HG03575 (cell line): ENCODE data around the gene IL17RE.
"Not testable (repeated sequence)": the region's sequence is repeated elsewhere in the genome, so short reads cannot be mapped to it uniquely, and the experiment has no call there.

Source experiments
- ATAC-seq: cut with Tn5 transposase; IDR thresholded peaks from one replicate; pipeline ENCODE4 v1.9.1; 2021; ENCODE audit not compliant: unreplicated experiment, insufficient number of reproducible peaks, low FRiP score; ENCODE audit errors: extremely low read depth

IL17RE gene

GRCh38 chr3:9902372-9903237, at the start of gene IL17RE:
Gene IL17RE (plus strand): TSS chr3:9902848. CDS start chr3:9902933, 85 bp downstream.
- ATAC-seq = no peak

DNA sequence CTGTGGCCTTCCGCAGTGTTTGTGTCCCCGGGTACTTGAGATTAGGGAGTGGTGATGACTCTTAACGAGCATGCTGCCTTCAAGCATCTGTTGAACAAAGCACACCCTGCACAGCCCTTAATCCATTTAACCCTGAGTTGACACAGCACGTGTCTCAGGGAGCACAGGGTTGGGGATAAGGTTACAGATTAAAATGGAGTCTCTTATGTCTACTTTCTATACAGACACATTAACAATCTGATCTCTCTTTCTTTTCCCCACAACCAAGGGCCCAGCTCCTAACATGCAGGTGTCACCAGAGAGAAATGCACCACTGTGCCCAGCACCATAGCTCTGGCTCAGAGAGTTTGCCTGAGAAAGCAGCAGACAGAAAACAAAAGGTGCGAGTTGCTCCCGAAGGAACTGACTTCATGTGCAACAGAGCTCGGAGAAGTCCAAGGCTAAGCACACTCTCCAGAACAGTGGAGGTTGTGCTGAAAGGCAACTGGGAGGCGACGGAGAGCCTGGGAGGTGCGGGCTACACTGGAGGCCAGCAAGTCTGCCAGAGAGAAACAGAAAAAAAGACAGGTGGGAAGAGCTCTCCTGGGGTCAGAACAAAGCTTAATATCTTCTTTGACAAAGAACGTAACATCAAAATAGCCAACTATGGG, 48.2 kb upstream of the IL17RE start:
- not testable (repeated sequence) for ATAC-seq

- ATAC-seq = no peak
Observed at GRCh38 chr3:9855594-9855993, 47.1 kb upstream of the IL17RE start.

DNA sequence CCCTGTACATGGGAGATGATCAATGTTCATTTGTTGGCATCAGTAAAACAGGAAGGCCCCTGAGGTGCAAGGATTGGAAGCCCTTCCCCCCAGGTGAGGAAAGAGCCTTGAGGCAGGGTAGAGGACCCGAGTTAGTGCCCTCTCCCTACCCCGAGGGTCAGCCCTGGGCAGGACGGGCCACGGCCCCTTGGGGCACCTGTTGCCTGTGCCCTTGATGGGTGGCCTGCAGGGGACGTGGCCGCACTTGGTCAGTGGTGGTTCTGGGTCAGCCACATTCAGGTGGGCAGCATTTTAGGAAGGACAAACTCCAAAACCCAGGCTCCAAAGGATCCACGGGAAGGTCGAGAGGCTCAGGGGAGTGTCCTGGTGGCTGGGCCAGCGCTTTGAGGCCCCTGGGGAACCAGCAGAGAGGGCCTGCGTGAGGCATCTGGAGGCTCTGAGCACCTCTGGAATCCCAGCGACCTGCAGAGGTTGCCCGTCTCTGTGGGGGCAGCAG, 43.1 kb upstream of the IL17RE start:
- ATAC-seq = no peak

DNA sequence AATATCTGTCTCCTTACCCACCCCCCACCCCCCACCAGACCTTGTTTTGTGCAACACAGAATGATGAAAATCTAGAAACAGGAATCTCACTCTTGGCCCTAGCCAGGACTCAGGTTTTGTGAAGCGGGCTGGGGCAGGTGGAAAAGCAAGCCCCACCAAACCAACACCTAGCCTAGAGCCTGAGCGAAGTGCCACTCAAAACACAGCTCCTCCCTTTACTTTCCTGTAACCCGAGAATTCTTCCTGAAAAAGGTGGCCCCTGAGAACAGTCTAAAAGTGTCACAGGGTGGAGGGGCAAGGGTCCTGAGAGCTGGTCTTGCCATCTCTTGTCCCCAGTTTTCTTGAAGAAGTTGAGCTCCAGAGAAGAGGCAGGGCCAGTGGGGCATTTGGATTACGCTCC, 41.4 kb upstream of the IL17RE start:
- ATAC-seq = no peak

GRCh38 chr3:9861626-9862130, 41.0 kb upstream of the IL17RE start:
- no peak for ATAC-seq

- no peak for ATAC-seq
Observed at GRCh38 chr3:9862391-9863057, 40.1 kb upstream of the IL17RE start.

DNA sequence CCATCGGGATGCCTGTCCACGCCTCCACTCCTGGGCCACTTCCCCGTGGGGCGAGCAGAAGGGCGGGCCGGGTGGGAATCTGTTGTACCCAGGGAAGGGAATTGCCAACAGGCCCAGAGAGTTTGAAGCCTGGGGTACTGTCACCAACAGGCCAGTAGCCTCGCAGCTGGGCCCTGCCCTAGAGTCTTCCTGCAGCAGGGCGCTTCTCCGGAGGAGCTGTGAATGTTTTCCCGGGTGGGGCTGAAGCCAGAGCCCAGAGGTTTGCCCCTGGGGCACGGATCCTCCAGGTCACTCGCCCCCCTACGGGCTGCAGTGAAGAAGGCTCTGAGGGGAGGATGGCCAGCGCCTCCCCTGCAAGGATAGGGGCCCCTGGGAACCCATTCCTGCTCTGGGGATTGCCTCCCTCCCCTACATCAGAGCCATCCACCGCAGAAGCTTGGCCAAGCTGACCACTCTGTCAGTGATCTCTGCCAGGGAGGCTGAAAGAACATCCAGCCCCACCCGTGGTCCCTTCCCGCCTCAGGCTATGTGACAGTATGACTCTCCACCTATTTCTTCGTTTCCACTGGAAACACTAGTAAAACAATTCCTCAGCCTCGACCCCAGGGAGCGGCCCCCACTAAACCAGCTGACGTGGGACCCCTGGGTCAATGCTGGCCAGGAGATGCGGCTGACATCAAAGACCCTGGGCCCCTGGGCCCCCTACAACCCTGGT, 39.4 kb upstream of the IL17RE start:
- ATAC-seq = no peak

GRCh38 chr3:9864200-9864927, 38.3 kb upstream of the IL17RE start:
- no peak for ATAC-seq

DNA sequence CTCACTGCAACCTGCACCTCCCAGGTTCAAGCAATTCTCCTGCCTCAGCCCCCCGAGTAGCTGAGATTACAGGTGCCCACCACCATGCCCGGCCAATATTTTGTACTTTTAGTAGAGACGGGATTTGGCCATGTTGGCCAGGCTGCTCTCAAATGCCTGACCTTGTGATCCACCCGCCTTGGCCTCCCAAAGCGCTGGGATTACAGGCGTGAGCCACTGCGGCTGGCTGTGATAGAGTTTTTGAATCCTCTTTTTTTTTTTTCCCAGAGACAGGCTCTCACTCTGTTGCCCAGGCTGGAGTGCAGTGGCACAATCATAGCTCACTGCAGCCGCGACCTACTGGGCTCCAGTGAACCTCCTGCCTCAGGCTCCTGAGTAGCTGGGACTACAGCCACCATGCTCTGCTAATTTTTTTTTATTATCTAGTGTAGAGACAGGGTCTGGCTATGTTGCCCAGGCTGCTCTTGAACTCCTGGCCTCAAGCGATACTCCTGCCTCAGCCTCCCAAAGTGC, 37.5 kb upstream of the IL17RE start:
- not testable (repeated sequence) for ATAC-seq

- ATAC-seq = no peak
Observed at GRCh38 chr3:9866639-9867038, 36.0 kb upstream of the IL17RE start.

- ATAC-seq = no peak
Observed at GRCh38 chr3:9867106-9867505, 35.5 kb upstream of the IL17RE start.

- ATAC-seq = no peak
Observed at GRCh38 chr3:9869955-9870354, 32.7 kb upstream of the IL17RE start.

DNA sequence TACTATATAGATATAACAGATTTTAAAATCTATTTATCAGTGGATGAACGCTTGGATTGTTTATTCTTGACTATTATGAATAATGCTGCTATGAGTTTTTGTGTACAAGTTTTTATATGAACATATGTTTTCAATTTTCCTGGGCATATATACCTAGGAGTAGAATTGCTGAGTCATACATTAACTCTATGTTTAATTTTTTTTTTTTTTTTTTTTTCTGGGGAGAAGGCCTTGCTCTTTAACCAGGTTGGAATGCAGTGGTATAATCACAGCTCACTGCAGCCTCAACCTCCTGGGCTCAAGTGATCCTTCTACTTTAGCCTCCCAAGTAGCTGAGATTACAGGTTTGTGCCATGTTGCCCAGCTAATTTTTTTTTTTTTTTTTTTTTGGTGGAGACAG, 31.7 kb upstream of the IL17RE start:
- ATAC-seq = no peak

GRCh38 chr3:9872067-9872466, 30.6 kb upstream of the IL17RE start:
- not testable (repeated sequence) for ATAC-seq

GRCh38 chr3:9875448-9875847, 27.2 kb upstream of the IL17RE start:
- ATAC-seq = no peak

DNA sequence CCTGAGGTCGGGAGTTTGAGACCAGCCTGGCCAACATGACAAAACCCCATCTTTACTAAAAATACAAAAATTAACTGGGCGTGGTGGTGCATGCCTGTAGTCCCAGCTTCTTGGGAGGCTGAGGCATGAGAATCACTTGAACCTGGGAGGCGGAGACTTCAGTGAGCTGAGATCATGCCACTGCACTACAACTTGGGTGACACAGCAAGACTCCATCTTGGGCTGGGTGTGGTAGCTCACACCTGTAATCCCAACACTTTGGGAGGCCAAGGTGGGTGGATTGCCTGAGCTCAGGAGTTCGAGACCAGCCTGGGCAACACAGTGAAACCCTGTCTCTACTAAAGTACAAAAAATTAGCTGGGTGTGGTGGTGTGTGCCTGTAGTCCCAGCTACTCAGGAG, 26.4 kb upstream of the IL17RE start:
- ATAC-seq = not testable (repeated sequence)

GRCh38 chr3:9876991-9877390, 25.7 kb upstream of the IL17RE start:
- ATAC-seq = no peak
